Neural cell (in vitro differentiated cells): ENCODE results near the gene AGTRAP. TPM values are rescaled to one million over a fixed set of nuclear protein-coding genes. Genes with fewer than 3 reads are reported as not detected.

Experiments used
- H2AFZ ChIP-seq: fragments of 200-600, 300-800 bp; sonication (generic), shearing (Covaris generic); 2 replicates; pipeline ENCODE4 v1.6.0; 2014; ENCODE audit warnings: low read depth, mild to moderate bottlenecking, antibody characterized with exemption, low read length, moderate library complexity
- H3F3A ChIP-seq: fragments of 200-600 bp; shearing (Covaris generic); 2 replicates; pipeline ENCODE4 v1.6.1; 2016; ENCODE audit warnings: mild to moderate bottlenecking, moderate library complexity, mixed read lengths, antibody characterized with exemption, low read length; ENCODE audit not compliant: insufficient read depth, poor library complexity, severe bottlenecking
- H3K27ac ChIP-seq: fragments of 200-600, 300-800 bp; sonication (generic), shearing (Covaris generic); 2 replicates; pipeline ENCODE4 v1.5.1; 2014; ENCODE audit warnings: mild to moderate bottlenecking, low read length, moderate library complexity
- H3K27me3 ChIP-seq: fragments of 300-800, 200-600 bp; sonication (generic), shearing (Covaris generic); 2 replicates; pipeline ENCODE4 v1.6.0; 2014; ENCODE audit warnings: mild to moderate bottlenecking, low read depth, low read length, moderate library complexity; ENCODE audit not compliant: insufficient read depth
- H3K36me3 ChIP-seq: fragments of 300-800, 200-600 bp; sonication (generic), shearing (Covaris generic); 2 replicates; pipeline ENCODE4 v1.5.1; 2014; ENCODE audit warnings: mild to moderate bottlenecking, antibody characterized with exemption, low read length, moderate library complexity; ENCODE audit not compliant: insufficient read depth
- H3K4me2 ChIP-seq: fragments of 300-800, 200-600 bp; sonication (generic), shearing (Covaris generic); 2 replicates; pipeline ENCODE4 v1.6.0; 2014; ENCODE audit warnings: mild to moderate bottlenecking, low read length
- H3K4me3 ChIP-seq: fragments of 300-800, 200-600 bp; sonication (generic), shearing (Covaris generic); 2 replicates; pipeline ENCODE4 v1.5.1; 2014; ENCODE audit warnings: mild to moderate bottlenecking, low read length, moderate library complexity
- H3K79me2 ChIP-seq: fragments of 200-600 bp; shearing (Covaris generic); replicated peaks from 2 replicates; pipeline ENCODE4 v1.6.0; 2014; ENCODE audit warnings: mild to moderate bottlenecking, low read length, moderate library complexity; ENCODE audit not compliant: insufficient read depth
- H3K9ac ChIP-seq: fragments of 300-800, 200-600 bp; sonication (generic), shearing (Covaris generic); 2 replicates; pipeline ENCODE4 v1.6.1; 2016; ENCODE audit warnings: mild to moderate bottlenecking, low read length, mixed read lengths
- H3K9me2 ChIP-seq: fragments of 200-600 bp; shearing (Covaris generic); 2 replicates; pipeline ENCODE4 v1.6.1; 2016; ENCODE audit warnings: mild to moderate bottlenecking, low read length, mixed read lengths; ENCODE audit not compliant: insufficient read depth
- H3K9me3 ChIP-seq: fragments of 200-600, 300-800 bp; sonication (generic), shearing (Covaris generic); 2 replicates; pipeline ENCODE4 v1.6.1; 2016; ENCODE audit warnings: mild to moderate bottlenecking, mixed run types, low read length, moderate library complexity, mixed read lengths
- H4K20me1 ChIP-seq: fragments of 200-600 bp; shearing (Covaris generic); 2 replicates; pipeline ENCODE4 v1.6.1; 2016; ENCODE audit warnings: mild to moderate bottlenecking, mixed run types; ENCODE audit not compliant: insufficient read depth
- EP300 ChIP-seq: fragments of 450-650 bp; conservative IDR thresholded peaks from 2 replicates; pipeline ENCODE4 v1.6.1; 2014; ENCODE audit warnings: antibody characterized with exemption, mild to moderate bottlenecking, moderate library complexity; ENCODE audit not compliant: poor library complexity, severe bottlenecking
- EZH2 ChIP-seq: fragments of 200-600, 300-800 bp; shearing (Covaris generic), sonication (generic); IDR thresholded peaks from 2 replicates; pipeline ENCODE4 v1.6.1; 2014; ENCODE audit warnings: antibody characterized with exemption, low read length, borderline replicate concordance, mild to moderate bottlenecking; ENCODE audit not compliant: insufficient read depth, poor library complexity, severe bottlenecking
- MXI1 ChIP-seq: fragments of 450-650 bp; conservative IDR thresholded peaks from 2 replicates; pipeline ENCODE4 v1.6.1; 2014; ENCODE audit warnings: antibody characterized with exemption, mild to moderate bottlenecking; ENCODE audit not compliant: poor library complexity, severe bottlenecking
- POLR2AphosphoS5 ChIP-seq: IDR thresholded peaks from 2 replicates; pipeline ENCODE4 v1.6.1; 2012
- RAD21 ChIP-seq: fragments of 450-650 bp; conservative IDR thresholded peaks from 2 replicates; pipeline ENCODE4 v1.6.1; 2014; ENCODE audit warnings: antibody characterized with exemption, mild to moderate bottlenecking, moderate library complexity
- SMC3 ChIP-seq: fragments of 450-650 bp; conservative IDR thresholded peaks from 2 replicates; pipeline ENCODE4 v1.6.1; 2014; ENCODE audit warnings: antibody characterized with exemption, mild to moderate bottlenecking, moderate library complexity; ENCODE audit not compliant: poor library complexity
- TAF1 ChIP-seq: IDR thresholded peaks from 2 replicates; pipeline ENCODE4 v1.6.1; 2012; ENCODE audit warnings: low read depth
- polyA plus RNA-seq: library from polyadenylated mRNA; depleted of rRNA; stranded (reverse); fragments of >200 nt; gene quantifications from 2 replicates; pipeline ENCODE4 v1.2.3, GENCODE V29; 2014
- TF ChIP-seq, protein P1 (sequence below): fragments of 450-650 bp; IDR thresholded peaks from 2 replicates; pipeline ENCODE4 v1.5.1; 2014; ENCODE audit warnings: antibody characterized with exemption, mild to moderate bottlenecking, moderate library complexity; ENCODE audit not compliant: poor library complexity, severe bottlenecking
- TF ChIP-seq, protein P2 (sequence below): IDR thresholded peaks from 2 replicates; pipeline ENCODE4 v1.6.1; 2012; ENCODE audit warnings: borderline replicate concordance

AGTRAP gene
- polyA plus RNA-seq, 1 donor from 2014 or later = 4.4 TPM

DNA sequence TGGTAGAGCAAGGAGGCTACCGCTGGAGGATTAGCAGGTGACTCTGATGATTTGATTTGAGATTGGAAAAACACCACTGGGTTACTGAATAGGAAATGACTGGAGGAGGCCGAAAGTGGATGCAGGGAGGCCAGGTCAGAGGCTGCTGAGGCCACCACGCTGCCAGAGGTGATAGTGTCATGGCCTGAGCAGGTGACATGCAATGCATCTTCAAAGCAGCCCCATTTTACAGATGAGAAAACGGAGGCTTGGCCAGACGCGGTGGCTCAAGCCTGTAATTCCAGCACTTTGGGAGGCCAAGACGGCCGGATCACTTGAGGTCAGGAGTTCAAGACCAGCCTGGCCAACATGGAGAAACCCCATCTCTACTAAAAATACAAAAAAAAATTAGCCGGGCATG, 38.8 kb downstream of the AGTRAP start:
- H3K9me3 ChIP-seq = no peaks in the 10 kb centered on the region
- H2AFZ ChIP-seq = no peak overlapping the region
- no peak overlapping the region for H3K4me3 ChIP-seq
- TF ChIP-seq RAD21 (no peak), MXI1 (no peak), SMC3 (no peak), EZH2 (no peak), EP300 (no peak), TAF1 (no peak), POLR2AphosphoS5 (no peak)
- TF ChIP-seq, protein P1, sequence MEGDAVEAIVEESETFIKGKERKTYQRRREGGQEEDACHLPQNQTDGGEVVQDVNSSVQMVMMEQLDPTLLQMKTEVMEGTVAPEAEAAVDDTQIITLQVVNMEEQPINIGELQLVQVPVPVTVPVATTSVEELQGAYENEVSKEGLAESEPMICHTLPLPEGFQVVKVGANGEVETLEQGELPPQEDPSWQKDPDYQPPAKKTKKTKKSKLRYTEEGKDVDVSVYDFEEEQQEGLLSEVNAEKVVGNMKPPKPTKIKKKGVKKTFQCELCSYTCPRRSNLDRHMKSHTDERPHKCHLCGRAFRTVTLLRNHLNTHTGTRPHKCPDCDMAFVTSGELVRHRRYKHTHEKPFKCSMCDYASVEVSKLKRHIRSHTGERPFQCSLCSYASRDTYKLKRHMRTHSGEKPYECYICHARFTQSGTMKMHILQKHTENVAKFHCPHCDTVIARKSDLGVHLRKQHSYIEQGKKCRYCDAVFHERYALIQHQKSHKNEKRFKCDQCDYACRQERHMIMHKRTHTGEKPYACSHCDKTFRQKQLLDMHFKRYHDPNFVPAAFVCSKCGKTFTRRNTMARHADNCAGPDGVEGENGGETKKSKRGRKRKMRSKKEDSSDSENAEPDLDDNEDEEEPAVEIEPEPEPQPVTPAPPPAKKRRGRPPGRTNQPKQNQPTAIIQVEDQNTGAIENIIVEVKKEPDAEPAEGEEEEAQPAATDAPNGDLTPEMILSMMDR = no peak
- TF ChIP-seq, protein P2, sequence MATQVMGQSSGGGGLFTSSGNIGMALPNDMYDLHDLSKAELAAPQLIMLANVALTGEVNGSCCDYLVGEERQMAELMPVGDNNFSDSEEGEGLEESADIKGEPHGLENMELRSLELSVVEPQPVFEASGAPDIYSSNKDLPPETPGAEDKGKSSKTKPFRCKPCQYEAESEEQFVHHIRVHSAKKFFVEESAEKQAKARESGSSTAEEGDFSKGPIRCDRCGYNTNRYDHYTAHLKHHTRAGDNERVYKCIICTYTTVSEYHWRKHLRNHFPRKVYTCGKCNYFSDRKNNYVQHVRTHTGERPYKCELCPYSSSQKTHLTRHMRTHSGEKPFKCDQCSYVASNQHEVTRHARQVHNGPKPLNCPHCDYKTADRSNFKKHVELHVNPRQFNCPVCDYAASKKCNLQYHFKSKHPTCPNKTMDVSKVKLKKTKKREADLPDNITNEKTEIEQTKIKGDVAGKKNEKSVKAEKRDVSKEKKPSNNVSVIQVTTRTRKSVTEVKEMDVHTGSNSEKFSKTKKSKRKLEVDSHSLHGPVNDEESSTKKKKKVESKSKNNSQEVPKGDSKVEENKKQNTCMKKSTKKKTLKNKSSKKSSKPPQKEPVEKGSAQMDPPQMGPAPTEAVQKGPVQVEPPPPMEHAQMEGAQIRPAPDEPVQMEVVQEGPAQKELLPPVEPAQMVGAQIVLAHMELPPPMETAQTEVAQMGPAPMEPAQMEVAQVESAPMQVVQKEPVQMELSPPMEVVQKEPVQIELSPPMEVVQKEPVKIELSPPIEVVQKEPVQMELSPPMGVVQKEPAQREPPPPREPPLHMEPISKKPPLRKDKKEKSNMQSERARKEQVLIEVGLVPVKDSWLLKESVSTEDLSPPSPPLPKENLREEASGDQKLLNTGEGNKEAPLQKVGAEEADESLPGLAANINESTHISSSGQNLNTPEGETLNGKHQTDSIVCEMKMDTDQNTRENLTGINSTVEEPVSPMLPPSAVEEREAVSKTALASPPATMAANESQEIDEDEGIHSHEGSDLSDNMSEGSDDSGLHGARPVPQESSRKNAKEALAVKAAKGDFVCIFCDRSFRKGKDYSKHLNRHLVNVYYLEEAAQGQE = no peak
- no peak overlapping the region for H3K27ac ChIP-seq
- no peaks in the 10 kb centered on the region for H4K20me1 ChIP-seq
- no peak overlapping the region for H3K9ac ChIP-seq
- H3K79me2 ChIP-seq = no peaks in the 10 kb centered on the region
- no peaks in the 10 kb centered on the region for H3K9me2 ChIP-seq
- H3F3A ChIP-seq = no peaks in the 10 kb centered on the region
- H3K36me3 ChIP-seq = no peaks in the 10 kb centered on the region
- no peak overlapping the region for H3K4me2 ChIP-seq
- no peaks in the 10 kb centered on the region for H3K27me3 ChIP-seq

DNA sequence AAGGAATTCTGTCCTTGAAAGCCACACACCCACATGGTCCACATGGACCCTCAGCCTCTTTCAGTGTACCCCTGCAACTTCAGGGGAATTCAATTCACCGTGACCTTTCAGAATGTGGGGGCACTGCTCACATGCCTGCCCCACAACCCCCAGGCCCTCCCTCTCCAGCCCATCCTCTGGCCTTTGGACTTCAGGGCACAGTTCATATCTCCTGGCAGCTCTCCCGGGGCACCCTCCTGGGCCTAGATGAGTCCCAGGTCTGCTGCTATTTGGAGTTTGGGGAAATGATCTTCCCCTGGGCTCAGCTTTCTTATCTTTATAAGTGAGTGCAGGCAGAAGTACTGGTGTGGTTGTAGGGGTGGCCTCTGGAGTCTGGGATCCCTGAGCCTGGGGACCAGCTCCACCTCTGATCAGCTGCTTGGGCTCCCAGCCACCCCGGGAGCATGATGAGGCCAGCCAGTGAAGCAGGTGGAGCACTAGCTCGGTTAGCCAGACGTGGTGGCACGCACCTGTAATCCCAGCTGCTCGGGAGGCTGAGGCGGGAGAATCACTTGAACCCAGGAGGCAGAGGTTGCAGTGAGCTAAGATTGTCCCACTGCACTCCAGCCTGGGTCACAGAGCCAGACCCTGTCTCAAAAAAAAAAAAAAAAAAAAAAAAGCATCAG, 41.9 kb downstream of the AGTRAP start:
- Histone ChIP-seq H4K20me1 (no peaks in the 10 kb centered on the region), H3K36me3 (no peaks in the 10 kb centered on the region), H3K27me3 (no peaks in the 10 kb centered on the region), H3K9me3 (no peaks in the 10 kb centered on the region), H3F3A (no peaks in the 10 kb centered on the region), H3K79me2 (no peaks in the 10 kb centered on the region), H2AFZ (no peak overlapping the region), H3K4me2 (no peak overlapping the region), H3K9me2 (no peaks in the 10 kb centered on the region), H3K9ac (no peak overlapping the region), H3K4me3 (no peak overlapping the region), H3K27ac (no peak overlapping the region)
- TF ChIP-seq MXI1 (no peak), EP300 (no peak)
- TF ChIP-seq, protein P1 = no peak
